ENCODE data around the gene MAST4. TPM values are rescaled to one million over a fixed set of nuclear protein-coding genes. Genes with fewer than 3 reads are reported as not detected.

Gene MAST4
- total and polyA plus RNA-seq, 4 donors: 3.7 to 9.5 (median 6.5) TPM

- no peak overlapping the region for H3K9ac ChIP-seq (ENCODE audit: low read depth in 1 of 2, low read length in 2 of 2)
- no peaks in the 10 kb centered on the region for H3K9me3 ChIP-seq (ENCODE audit: control insufficient read depth in 4 of 4, low read length in 3 of 4)
- DNase-seq (ENCODE audit: low spot score): no peak
- 71% methylated on average over 1 of the region's 1 CpG for WGBS
- H3K4me3 ChIP-seq (ENCODE audit: low read depth in 1 of 3, low read length in 3 of 3): no peak overlapping the region
- H3K36me3 ChIP-seq (ENCODE audit: control insufficient read depth in 4 of 4, insufficient read depth in 3 of 4, low read depth in 1 of 4, low read length in 3 of 4): no peaks in the 10 kb centered on the region
- no peaks in the 10 kb centered on the region for H3K27me3 ChIP-seq (ENCODE audit: control insufficient read depth in 4 of 4, insufficient read depth in 4 of 4, low read length in 3 of 4)
- no peak for TF ChIP-seq HNF4G (IDR thresholded peaks at IDR 0.05)
- TF ChIP-seq ATF3 (IDR thresholded peaks at IDR 0.05): no peak
- no peak for TF ChIP-seq TAF1 (conservative IDR thresholded peaks at IDR 0.05)
- TF ChIP-seq MAX (IDR thresholded peaks at IDR 0.05): no peak
- TF ChIP-seq, protein P1, sequence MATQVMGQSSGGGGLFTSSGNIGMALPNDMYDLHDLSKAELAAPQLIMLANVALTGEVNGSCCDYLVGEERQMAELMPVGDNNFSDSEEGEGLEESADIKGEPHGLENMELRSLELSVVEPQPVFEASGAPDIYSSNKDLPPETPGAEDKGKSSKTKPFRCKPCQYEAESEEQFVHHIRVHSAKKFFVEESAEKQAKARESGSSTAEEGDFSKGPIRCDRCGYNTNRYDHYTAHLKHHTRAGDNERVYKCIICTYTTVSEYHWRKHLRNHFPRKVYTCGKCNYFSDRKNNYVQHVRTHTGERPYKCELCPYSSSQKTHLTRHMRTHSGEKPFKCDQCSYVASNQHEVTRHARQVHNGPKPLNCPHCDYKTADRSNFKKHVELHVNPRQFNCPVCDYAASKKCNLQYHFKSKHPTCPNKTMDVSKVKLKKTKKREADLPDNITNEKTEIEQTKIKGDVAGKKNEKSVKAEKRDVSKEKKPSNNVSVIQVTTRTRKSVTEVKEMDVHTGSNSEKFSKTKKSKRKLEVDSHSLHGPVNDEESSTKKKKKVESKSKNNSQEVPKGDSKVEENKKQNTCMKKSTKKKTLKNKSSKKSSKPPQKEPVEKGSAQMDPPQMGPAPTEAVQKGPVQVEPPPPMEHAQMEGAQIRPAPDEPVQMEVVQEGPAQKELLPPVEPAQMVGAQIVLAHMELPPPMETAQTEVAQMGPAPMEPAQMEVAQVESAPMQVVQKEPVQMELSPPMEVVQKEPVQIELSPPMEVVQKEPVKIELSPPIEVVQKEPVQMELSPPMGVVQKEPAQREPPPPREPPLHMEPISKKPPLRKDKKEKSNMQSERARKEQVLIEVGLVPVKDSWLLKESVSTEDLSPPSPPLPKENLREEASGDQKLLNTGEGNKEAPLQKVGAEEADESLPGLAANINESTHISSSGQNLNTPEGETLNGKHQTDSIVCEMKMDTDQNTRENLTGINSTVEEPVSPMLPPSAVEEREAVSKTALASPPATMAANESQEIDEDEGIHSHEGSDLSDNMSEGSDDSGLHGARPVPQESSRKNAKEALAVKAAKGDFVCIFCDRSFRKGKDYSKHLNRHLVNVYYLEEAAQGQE (IDR thresholded peaks at IDR 0.05): no peak
- TF ChIP-seq GABPA (IDR thresholded peaks at IDR 0.05 in 1 of 2, conservative IDR thresholded peaks at IDR 0.05 in 1 of 2): no peak
- TF ChIP-seq YY1 (IDR thresholded peaks at IDR 0.05): no peak
- TF ChIP-seq FOXA2 (IDR thresholded peaks at IDR 0.05): no peak
- no peaks in the 10 kb centered on the region for H3K4me1 ChIP-seq (ENCODE audit: control insufficient read depth in 4 of 4, insufficient read depth in 4 of 4, low read length in 3 of 4)
- H3K27ac ChIP-seq (ENCODE audit: low read depth in 1 of 2, low read length in 2 of 2): no peak overlapping the region
Measured at GRCh38 chr5:66861402-66861801, 265.2 kb downstream of the MAST4 start.

GRCh38 chr5:66862020-66862419 lies 265.8 kb downstream of the MAST4 start:
- no peak overlapping the region for H3K27ac ChIP-seq (ENCODE audit: low read depth in 1 of 2, low read length in 2 of 2)
- no peak overlapping the region for H3K4me3 ChIP-seq (ENCODE audit: low read depth in 1 of 3, low read length in 3 of 3)
- TF ChIP-seq HNF4A (conservative IDR thresholded peaks at IDR 0.05): no peak
- H3K9ac ChIP-seq (ENCODE audit: low read depth in 1 of 2, low read length in 2 of 2): no peak overlapping the region
- no peaks in the 10 kb centered on the region for H3K9me3 ChIP-seq (ENCODE audit: control insufficient read depth in 4 of 4, low read length in 3 of 4)
- no peak for DNase-seq (ENCODE audit: low spot score)
- WGBS: 90% methylated on average over 2 of the region's 2 CpGs
- H3K4me1 ChIP-seq (ENCODE audit: control insufficient read depth in 4 of 4, insufficient read depth in 4 of 4, low read length in 3 of 4): no peaks in the 10 kb centered on the region
- H3K27me3 ChIP-seq (ENCODE audit: control insufficient read depth in 4 of 4, insufficient read depth in 4 of 4, low read length in 3 of 4): no peaks in the 10 kb centered on the region
- H3K36me3 ChIP-seq (ENCODE audit: control insufficient read depth in 4 of 4, insufficient read depth in 3 of 4, low read depth in 1 of 4, low read length in 3 of 4): no peaks in the 10 kb centered on the region

DNA sequence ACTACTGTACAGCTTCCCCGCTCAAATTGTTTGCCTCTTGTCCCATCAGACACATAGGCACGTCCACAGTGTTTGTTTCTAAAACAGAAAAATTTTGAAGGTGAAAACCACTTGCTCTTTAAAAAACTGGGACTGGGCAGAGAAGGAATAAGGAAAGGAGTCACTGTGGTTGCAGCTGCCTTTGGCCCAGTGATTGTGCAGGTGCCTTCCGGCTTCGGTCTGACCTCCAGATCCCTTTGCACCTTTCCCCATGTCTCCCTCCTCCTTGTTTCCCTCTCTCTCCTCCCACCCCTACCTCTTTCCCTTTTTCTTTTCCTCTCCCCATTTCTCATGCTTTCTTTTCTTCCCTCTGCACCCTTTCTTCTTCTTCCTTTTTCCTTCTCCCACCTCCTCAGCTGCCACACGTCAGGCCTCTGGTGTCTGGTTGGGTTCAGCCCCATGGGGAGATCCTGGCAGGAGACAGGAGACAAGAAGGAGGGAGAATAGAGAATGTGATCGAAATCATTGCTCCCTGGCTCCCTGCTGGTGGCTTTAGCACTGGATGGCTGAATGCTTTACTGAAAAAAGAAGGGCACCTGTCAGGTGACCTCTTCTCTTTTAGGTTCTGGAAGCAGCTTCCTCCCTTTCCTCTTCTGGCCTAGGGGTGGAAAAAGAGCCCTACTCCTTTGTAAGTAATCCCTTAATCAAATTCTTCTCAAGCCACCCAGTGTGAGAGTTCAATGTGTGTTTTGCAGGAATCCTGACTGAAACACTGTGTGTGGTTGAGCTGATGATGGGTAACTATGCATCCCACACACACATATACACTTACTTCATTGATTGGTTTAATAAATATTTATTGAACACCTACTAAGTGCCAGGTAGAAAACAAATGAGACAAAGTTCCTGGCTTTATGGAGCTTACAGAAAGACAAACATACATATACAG lies 267.3 kb downstream of the MAST4 start:
- Histone ChIP-seq H3K27ac (ENCODE audit: low read depth in 1 of 2, low read length in 2 of 2) (no peak overlapping the region), H3K27me3 (ENCODE audit: control insufficient read depth in 4 of 4, insufficient read depth in 4 of 4, low read length in 3 of 4) (no peaks in the 10 kb centered on the region), H3K4me1 (ENCODE audit: control insufficient read depth in 4 of 4, insufficient read depth in 4 of 4, low read length in 3 of 4) (no peaks in the 10 kb centered on the region), H3K36me3 (ENCODE audit: control insufficient read depth in 4 of 4, insufficient read depth in 3 of 4, low read depth in 1 of 4, low read length in 3 of 4) (no peaks in the 10 kb centered on the region), H3K9me3 (ENCODE audit: control insufficient read depth in 4 of 4, low read length in 3 of 4) (no peaks in the 10 kb centered on the region), H3K9ac (ENCODE audit: low read depth in 1 of 2, low read length in 2 of 2) (no peak overlapping the region), H3K4me3 (ENCODE audit: low read depth in 1 of 3, low read length in 3 of 3) (no peak overlapping the region)
- WGBS: 82% methylated on average over 6 of the region's 6 CpGs
- no peak for DNase-seq (ENCODE audit: low spot score)
- TF ChIP-seq MAX (IDR thresholded peaks at IDR 0.05) (no peak), ATF3 (IDR thresholded peaks at IDR 0.05) (no peak), YY1 (IDR thresholded peaks at IDR 0.05) (no peak), EGR1 (IDR thresholded peaks at IDR 0.05; ENCODE audit: low read depth in 2 of 2) (no peak)
- TF ChIP-seq, protein P2, sequence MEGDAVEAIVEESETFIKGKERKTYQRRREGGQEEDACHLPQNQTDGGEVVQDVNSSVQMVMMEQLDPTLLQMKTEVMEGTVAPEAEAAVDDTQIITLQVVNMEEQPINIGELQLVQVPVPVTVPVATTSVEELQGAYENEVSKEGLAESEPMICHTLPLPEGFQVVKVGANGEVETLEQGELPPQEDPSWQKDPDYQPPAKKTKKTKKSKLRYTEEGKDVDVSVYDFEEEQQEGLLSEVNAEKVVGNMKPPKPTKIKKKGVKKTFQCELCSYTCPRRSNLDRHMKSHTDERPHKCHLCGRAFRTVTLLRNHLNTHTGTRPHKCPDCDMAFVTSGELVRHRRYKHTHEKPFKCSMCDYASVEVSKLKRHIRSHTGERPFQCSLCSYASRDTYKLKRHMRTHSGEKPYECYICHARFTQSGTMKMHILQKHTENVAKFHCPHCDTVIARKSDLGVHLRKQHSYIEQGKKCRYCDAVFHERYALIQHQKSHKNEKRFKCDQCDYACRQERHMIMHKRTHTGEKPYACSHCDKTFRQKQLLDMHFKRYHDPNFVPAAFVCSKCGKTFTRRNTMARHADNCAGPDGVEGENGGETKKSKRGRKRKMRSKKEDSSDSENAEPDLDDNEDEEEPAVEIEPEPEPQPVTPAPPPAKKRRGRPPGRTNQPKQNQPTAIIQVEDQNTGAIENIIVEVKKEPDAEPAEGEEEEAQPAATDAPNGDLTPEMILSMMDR (IDR thresholded peaks at IDR 0.05; ENCODE audit: low read depth, low read length, missing input control): no peak
- TF ChIP-seq, protein P1 (IDR thresholded peaks at IDR 0.05): no peak
- TF ChIP-seq, protein P3, sequence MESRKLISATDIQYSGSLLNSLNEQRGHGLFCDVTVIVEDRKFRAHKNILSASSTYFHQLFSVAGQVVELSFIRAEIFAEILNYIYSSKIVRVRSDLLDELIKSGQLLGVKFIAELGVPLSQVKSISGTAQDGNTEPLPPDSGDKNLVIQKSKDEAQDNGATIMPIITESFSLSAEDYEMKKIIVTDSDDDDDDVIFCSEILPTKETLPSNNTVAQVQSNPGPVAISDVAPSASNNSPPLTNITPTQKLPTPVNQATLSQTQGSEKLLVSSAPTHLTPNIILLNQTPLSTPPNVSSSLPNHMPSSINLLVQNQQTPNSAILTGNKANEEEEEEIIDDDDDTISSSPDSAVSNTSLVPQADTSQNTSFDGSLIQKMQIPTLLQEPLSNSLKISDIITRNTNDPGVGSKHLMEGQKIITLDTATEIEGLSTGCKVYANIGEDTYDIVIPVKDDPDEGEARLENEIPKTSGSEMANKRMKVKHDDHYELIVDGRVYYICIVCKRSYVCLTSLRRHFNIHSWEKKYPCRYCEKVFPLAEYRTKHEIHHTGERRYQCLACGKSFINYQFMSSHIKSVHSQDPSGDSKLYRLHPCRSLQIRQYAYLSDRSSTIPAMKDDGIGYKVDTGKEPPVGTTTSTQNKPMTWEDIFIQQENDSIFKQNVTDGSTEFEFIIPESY (IDR thresholded peaks at IDR 0.05): no peak

Measured in liver (tissue), 9 donors.